ENCODE measurements around the gene ASXL1. TPM values are rescaled to one million over a fixed set of nuclear protein-coding genes. Genes with fewer than 3 reads are reported as not detected.
A peak's percentile ranks its signal among the peaks of the same experiment; 100 is the strongest.

The ASXL1 gene
- total and polyA plus RNA-seq, 2 donors (not counting 1 experiment from before 2014, with no cell fraction given): 93.0 to 180 TPM

DNA sequence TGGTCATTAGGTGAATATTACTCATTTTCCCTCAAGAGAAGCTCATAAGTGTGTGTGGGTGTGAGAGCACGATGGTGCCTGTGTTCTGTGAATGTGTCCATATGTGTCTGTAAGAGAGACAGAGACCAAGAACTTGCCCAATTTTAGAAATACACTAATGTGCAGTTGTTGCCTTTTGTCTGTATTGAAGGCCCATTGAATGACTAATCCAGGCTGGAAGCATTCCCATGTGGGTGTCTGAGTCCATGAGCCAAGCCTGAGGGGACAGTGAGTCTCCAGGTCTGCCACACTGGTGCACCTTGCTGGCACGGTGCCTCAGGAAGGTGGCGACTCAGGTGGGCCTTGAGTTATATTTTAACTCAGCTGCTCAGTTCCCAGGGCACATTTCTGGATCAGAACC lies 25.5 kb upstream of the ASXL1 start:
- TF ChIP-seq EZH2 (IDR thresholded peaks at IDR 0.05; ENCODE audit: borderline replicate concordance, insufficient read depth, low read depth, low read length, poor library complexity, severe bottlenecking): no peak
- TF ChIP-seq, protein P1, sequence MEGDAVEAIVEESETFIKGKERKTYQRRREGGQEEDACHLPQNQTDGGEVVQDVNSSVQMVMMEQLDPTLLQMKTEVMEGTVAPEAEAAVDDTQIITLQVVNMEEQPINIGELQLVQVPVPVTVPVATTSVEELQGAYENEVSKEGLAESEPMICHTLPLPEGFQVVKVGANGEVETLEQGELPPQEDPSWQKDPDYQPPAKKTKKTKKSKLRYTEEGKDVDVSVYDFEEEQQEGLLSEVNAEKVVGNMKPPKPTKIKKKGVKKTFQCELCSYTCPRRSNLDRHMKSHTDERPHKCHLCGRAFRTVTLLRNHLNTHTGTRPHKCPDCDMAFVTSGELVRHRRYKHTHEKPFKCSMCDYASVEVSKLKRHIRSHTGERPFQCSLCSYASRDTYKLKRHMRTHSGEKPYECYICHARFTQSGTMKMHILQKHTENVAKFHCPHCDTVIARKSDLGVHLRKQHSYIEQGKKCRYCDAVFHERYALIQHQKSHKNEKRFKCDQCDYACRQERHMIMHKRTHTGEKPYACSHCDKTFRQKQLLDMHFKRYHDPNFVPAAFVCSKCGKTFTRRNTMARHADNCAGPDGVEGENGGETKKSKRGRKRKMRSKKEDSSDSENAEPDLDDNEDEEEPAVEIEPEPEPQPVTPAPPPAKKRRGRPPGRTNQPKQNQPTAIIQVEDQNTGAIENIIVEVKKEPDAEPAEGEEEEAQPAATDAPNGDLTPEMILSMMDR (IDR thresholded peaks at IDR 0.05): no peak
- H4K20me1 ChIP-seq (ENCODE audit: control insufficient read depth, insufficient read depth, low read length, poor library complexity, severe bottlenecking): no peaks in the 10 kb centered on the region
- peaks cover 4 to 26% of the 10 kb centered on the region in 2 donors for H3K4me1 ChIP-seq (ENCODE audit: control insufficient read depth in 2 of 2, insufficient read depth in 2 of 2, low read length in 2 of 2)
- H3K9me3 Mint-ChIP-seq (ENCODE audit: insufficient read depth): no peaks in the 10 kb centered on the region
- H3K79me2 ChIP-seq (ENCODE audit: control insufficient read depth, insufficient read depth, low read length): no peaks in the 10 kb centered on the region
- no peak for ATAC-seq (ENCODE audit: low read depth)
- peaks cover 37% of the 10 kb centered on the region for H3K4me1 Mint-ChIP-seq
- DNase-seq: no peak
- H3K27ac ChIP-seq (ENCODE audit: low read length in 2 of 2): peak overlapping the region; percentile 6 to 51
- 57% methylated on average over 3 of the region's 3 CpGs for WGBS (ENCODE audit: insufficient coverage)
- no peaks in the 10 kb centered on the region for H3K27me3 Mint-ChIP-seq
- H3K27me3 ChIP-seq (replicated peaks in 1 of 4; ENCODE audit: control extremely low read depth in 1 of 4, control insufficient read depth in 3 of 4, insufficient read depth in 4 of 4, low read length in 3 of 4): no peaks in the 10 kb centered on the region
- H3K9ac ChIP-seq (ENCODE audit: low read length): no peak overlapping the region
- H3K9me3 ChIP-seq (ENCODE audit: control extremely low read depth in 1 of 3, control insufficient read depth in 2 of 3, insufficient read depth in 1 of 3, low read length in 2 of 3): no peaks in the 10 kb centered on the region
- H3K36me3 ChIP-seq (replicated peaks in 1 of 2; ENCODE audit: control extremely low read depth in 1 of 2, control insufficient read depth in 1 of 2, extremely low read depth in 1 of 2, insufficient read depth in 2 of 2, low read length in 1 of 2): peaks cover 3 to 49% of the 10 kb centered on the region in 2 experiments
- intact Hi-C loops (cut with micrococcal nuclease): no loop called here
- CTCF ChIA-PET: interaction anchor here (1.0 to 1.5 kb wide), 5 partner anchors 79 to 333 kb away, joined by 3 to 4 read pairs (median 3); no protein-coding TSS in a partner anchor
- no peak overlapping the region for H2AFZ ChIP-seq (ENCODE audit: insufficient read depth, low read depth, low read length, poor library complexity, severe bottlenecking)
- H3K4me2 ChIP-seq (replicated peaks; ENCODE audit: low read depth, low read length, poor library complexity, severe bottlenecking): no peak overlapping the region
- no peak overlapping the region for H3K4me3 Mint-ChIP-seq
- POLR2A ChIA-PET: no interaction called here
- peak overlapping the region; percentile 89 for H3K27ac Mint-ChIP-seq
- no peak overlapping the region for H3K4me3 ChIP-seq (ENCODE audit: control extremely low read depth in 1 of 5, extremely low read depth in 1 of 5, insufficient read depth in 1 of 5, low read depth in 2 of 5, low read length in 4 of 5)

DNA sequence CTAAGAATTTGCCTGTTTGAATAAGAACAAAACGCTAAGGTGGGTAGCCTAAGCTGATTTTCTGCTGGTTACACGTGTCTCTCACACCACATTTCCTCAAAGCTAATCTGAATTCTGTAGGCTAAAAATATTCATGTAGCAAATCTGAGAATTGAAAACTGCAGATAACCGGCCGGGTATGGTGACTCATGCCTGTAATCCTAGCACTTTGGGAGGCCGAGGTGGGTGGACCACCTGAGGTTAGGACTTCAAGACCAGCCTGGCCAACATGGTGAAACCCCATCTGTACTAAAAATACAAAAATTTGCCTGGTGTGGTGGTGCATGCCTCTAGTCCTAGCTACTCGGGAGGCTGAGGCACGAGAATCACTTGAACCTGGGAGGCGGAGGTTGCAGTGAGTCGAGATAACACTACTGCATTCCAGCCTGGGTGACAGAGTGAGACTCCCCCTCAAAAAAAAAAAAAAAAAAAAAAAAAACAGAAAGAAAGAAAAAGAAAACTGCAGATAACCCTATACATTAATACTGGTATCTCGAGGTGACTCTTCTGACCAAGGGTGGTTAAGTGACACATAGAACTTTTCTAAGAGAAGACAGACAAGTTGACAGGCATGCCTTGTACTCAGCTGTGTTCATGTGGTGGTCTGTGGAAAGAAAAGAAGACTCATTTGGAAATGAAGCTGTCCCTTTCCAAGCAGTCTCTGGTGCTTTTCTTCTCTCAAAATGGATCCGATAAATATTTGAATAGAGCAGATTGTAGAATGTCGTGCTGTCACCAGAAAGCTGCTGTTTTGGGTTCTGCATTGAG lies 24.7 kb upstream of the ASXL1 start:
- Histone ChIP-seq H3K79me2 (ENCODE audit: control insufficient read depth, insufficient read depth, low read length) (no peaks in the 10 kb centered on the region), H3K9ac (ENCODE audit: low read length) (no peak overlapping the region), H3K36me3 (replicated peaks in 1 of 2; ENCODE audit: control extremely low read depth in 1 of 2, control insufficient read depth in 1 of 2, extremely low read depth in 1 of 2, insufficient read depth in 2 of 2, low read length in 1 of 2) (peaks cover 3 to 46% of the 10 kb centered on the region in 2 experiments), H4K20me1 (ENCODE audit: control insufficient read depth, insufficient read depth, low read length, poor library complexity, severe bottlenecking) (no peaks in the 10 kb centered on the region), H3K9me3 (ENCODE audit: control extremely low read depth in 1 of 3, control insufficient read depth in 2 of 3, insufficient read depth in 1 of 3, low read length in 2 of 3) (no peaks in the 10 kb centered on the region), H2AFZ (ENCODE audit: insufficient read depth, low read depth, low read length, poor library complexity, severe bottlenecking) (no peak overlapping the region), H3K27ac (ENCODE audit: low read length in 2 of 2) (peak overlapping the region; percentile 47 to 69), H3K4me1 (ENCODE audit: control insufficient read depth in 2 of 2, insufficient read depth in 2 of 2, low read length in 2 of 2) (peaks cover 4 to 26% of the 10 kb centered on the region in 2 donors), H3K4me2 (replicated peaks; ENCODE audit: low read depth, low read length, poor library complexity, severe bottlenecking) (no peak overlapping the region), H3K4me3 (ENCODE audit: control extremely low read depth in 1 of 5, extremely low read depth in 1 of 5, insufficient read depth in 1 of 5, low read depth in 2 of 5, low read length in 4 of 5) (no peak overlapping the region), H3K27me3 (replicated peaks in 1 of 4; ENCODE audit: control extremely low read depth in 1 of 4, control insufficient read depth in 3 of 4, insufficient read depth in 4 of 4, low read length in 3 of 4) (no peaks in the 10 kb centered on the region)
- intact Hi-C loops (cut with micrococcal nuclease): no loop called here
- Mint-ChIP-seq H3K4me1 (peaks cover 40% of the 10 kb centered on the region), H3K4me3 (peak overlapping the region; percentile 35), H3K27me3 (no peaks in the 10 kb centered on the region), H3K27ac (peak overlapping the region; percentile 89), H3K9me3 (ENCODE audit: insufficient read depth) (no peaks in the 10 kb centered on the region)
- WGBS (ENCODE audit: insufficient coverage): 63% methylated on average over 5 of the region's 12 CpGs
- no peak for DNase-seq
- peak; percentile 11 for ATAC-seq (ENCODE audit: low read depth)
- ChIA-PET CTCF (interaction anchor here (0.7 to 1.5 kb wide), 2 partner anchors 18 to 319 kb away, joined by 3 to 4 read pairs; no protein-coding TSS in a partner anchor), POLR2A (no interaction called here)
- TF ChIP-seq, protein P1 (IDR thresholded peaks at IDR 0.05): no peak
- no peak for TF ChIP-seq EZH2 (IDR thresholded peaks at IDR 0.05; ENCODE audit: borderline replicate concordance, insufficient read depth, low read depth, low read length, poor library complexity, severe bottlenecking)
